GM18520 (cell line): ENCODE results near the gene METTL16.

Experiments
- ATAC-seq: cut with Tn5 transposase; IDR thresholded peaks from one replicate; pipeline ENCODE4 v1.9.1; 2021; ENCODE audit not compliant: unreplicated experiment

Gene METTL16

GRCh38 chr17:2416010-2416734 lies 95.5 kb downstream of the METTL16 start:
- ATAC-seq, result no peak

GRCh38 chr17:2415081-2415480 lies 96.6 kb downstream of the METTL16 start:
- ATAC-seq, result no peak

DNA sequence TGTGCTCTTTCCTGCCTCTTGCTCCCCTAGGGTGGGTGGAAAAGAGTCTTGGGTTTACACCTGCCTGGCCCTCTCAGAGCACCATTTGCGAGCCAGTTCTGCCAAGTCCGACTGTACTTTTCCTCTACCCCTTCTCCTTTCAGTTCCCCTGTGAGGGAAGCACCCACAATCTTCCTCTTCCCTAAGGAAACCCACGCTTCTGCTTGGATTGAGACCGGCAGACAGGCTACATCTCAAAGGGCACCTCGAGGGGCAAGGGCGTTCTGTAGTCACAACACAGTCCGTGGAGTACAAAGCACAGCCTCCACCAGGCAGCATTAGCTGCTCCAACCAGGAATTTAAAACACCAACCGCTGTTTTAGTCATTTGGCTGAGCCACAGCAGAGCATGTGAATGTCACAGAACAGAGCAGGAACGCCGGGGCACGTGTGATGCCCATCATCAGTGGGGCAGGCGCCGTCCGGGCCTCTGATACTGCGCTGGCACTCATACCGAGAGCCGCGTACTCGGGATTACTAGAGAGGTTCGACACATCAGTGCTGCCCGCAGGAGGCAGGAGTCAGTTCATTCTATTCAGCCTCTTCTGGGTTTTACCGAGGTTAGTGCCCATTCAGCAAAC lies 97.1 kb downstream of the METTL16 start:
- no peak for ATAC-seq

GRCh38 chr17:2412561-2413021 lies 99.1 kb downstream of the METTL16 start:
- ATAC-seq, result no peak

DNA sequence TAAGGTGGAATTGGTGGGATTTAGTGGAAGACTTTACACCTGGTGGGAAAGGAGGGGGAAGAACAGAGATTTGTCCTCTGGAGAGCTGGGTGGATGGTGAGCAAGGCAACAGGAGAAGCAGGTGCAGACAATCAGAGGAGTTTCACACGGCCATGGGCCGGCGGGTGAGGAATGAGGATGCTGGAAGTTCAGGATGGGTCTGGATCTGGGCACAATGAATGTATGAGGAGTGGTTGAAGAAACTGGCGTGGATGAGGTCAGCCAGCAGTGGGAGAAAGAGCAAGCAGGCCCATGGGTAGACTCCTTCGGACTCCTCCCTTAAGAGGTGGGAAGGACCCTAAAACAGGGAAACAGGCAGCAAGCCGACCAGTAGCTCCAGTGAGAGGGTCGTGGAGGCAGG lies 100.7 kb downstream of the METTL16 start:
- no peak for ATAC-seq

- ATAC-seq, result no peak
These were observed 104.5 kb downstream of the METTL16 start for GRCh38 chr17:2406903-2407790.

- no peak for ATAC-seq
These were observed 105.3 kb downstream of the METTL16 start for GRCh38 chr17:2406271-2406902.

- no peak for ATAC-seq
These were observed 106.3 kb downstream of the METTL16 start for GRCh38 chr17:2405247-2405926.

DNA sequence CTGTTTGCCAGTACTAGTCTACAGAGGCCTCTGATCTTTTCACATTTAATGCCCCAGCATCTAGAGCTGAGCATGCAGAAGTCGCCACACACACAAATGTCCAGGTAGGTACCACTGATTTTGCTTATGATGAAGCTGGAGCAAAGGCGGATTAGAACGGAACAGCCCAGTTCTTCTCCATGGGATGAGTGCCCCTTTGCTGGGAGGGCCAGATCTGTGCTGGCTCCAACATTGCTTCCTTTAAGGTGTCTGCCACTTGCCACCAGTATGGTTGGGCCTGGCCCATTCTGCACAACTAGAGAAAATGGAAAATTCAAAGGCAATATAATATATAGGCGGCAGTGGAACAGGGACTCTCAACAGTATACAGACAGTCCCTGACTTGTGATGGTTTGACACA lies 108.6 kb downstream of the METTL16 start:
- no peak for ATAC-seq

- no peak for ATAC-seq
These were observed 109.1 kb downstream of the METTL16 start for GRCh38 chr17:2402544-2402943.

DNA sequence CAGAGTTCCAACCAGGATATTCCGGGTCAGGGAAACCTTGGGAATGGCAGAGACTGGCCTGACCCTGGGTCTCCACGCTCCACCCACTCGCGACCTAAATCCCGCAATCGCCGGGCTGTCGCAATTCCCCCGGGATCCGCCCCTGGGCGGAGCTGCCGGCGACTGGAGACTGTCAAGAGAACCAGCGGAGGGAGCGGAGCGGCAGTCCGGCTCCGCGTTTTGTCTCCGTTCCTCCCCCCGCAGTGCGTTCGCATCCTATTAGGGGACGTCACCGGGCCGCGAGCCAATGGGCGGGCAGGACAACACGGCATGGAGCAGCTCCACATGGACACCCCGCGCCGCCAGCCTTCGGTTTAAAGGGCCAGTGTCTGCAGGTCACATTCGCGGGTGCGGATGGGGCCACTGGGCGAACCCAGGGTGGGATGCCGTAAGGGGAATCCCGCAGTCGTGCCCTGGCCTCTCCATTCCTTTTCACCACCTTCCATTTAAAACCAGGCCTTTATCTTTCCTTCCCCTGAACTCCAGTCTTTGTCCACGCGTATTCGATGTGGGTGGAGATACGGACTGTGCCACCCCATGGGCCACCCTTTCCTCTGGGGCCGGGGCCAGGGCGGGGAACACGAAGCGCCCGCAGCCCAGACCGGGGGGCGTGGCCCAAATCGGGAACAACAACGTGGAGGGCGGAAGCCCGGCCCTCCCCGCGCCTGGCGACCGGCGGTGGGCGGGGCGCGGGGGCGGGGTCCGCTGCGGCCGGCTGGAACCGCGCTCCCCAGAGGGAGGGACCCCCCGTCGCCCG lies 110.1 kb downstream of the METTL16 start:
- ATAC-seq, result peak; percentile 36

- ATAC-seq, result peak; percentile 24
These were observed 110.7 kb downstream of the METTL16 start, which contains the start of gene MNT for GRCh38 chr17:2400877-2401425. Gene MNT (minus strand): TSS chr17:2401060. CDS start chr17:2400712, 348 bp downstream.

- ATAC-seq, result no peak
These were observed 111.2 kb downstream of the METTL16 start for GRCh38 chr17:2400474-2400866.

DNA sequence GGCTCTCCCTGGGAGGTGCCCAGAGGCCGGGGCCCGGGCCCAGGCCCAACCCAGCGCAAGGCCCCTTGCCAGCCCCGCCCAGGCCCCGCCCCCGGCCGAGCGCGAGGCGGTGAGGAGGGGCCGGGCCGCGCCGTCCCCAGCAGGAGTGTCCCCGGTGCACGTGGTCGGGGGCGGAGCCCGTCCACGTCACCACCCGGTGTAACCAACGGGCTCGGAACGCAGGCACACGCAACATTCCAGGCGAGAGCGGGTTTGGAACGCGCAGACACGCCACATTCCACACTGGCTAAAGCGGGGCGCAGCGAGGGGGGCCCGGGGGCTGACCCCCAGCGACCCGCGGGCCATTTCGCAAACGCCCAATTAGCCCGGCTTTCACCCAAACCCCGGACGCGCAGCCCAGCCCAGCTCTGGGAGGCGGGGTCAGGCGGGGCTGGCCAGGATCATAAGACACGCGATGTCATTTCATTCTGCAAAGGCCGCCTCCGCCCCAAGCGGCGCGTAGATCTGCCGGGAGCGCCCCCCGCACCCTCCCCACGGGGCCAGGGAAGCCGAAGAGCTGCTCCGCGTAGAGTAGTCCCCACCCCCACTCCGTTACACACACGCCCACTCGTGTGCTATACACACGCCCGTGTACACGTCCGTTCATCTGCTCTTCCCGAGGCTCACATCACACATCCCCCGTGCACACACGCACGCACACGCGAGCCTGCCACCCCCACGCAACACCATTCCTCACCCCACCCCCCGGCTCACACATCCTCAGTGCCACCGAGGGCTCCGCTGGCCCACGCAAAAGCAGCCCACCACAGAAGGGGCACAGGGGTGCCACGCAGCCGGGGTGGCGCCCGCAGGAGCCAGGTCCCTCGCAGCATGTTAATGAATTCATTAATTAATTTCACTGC lies 111.9 kb downstream of the METTL16 start:
- ATAC-seq, result peak; percentile 30

GRCh38 chr17:2398655-2399571 lies 112.8 kb downstream of the METTL16 start:
- ATAC-seq, result no peak

DNA sequence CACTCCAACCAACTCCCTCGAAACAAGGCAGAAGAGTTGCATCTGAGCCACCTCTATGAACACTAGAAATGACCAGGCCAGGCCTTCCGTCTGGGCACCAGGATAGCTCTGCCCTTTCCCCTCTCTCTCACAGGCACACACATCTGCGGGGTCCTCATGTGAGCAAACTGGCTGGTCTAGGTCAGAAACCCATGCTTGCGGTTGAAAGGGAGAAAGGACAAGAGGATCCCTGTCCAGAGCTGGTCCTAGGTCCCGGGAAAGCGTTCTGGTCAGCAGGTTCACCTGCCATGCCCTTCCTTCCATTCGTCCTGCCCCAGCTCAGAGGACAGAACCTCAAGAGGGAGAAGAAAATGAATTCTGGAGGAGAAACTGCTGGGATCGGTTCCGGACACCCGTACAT lies 113.5 kb downstream of the METTL16 start:
- ATAC-seq, result no peak
